Hematopoietic multipotent progenitor cell treated with erythropoietin and hydrocortisone succinate and interleukin-3 and kit ligand, for 4 days (in vitro differentiated cells): ENCODE measurements around the gene PTPRD.

Experiments
- DNase-seq: peaks from one replicate; pipeline ENCODE4 v3.0.0-alpha.2; 2015

Gene PTPRD

GRCh38 chr9:10260501-10260900 is 352.3 kb downstream of the PTPRD start:
- no peak for DNase-seq

- DNase-seq: no peak
Observed at GRCh38 chr9:10259668-10260067, 353.1 kb downstream of the PTPRD start.

DNA sequence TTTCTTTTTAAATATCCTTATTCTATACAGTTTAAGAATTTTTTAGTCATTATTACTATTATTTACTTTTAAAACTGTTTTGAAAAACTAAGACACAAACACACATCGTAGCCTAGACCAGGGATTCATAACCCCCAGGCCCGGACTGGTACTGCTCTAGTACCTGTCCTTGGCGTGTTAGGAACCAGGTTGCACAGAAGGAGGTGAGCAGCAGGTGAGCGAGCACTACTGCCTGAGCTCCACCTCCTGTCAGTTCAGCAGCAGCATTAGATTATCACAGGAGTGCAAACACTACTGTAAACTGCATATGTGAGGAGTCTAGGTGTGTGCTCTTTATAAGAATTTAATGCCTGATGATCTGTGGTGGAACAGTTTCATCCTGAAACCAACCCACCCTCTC is 357.0 kb downstream of the PTPRD start:
- no peak for DNase-seq

DNA sequence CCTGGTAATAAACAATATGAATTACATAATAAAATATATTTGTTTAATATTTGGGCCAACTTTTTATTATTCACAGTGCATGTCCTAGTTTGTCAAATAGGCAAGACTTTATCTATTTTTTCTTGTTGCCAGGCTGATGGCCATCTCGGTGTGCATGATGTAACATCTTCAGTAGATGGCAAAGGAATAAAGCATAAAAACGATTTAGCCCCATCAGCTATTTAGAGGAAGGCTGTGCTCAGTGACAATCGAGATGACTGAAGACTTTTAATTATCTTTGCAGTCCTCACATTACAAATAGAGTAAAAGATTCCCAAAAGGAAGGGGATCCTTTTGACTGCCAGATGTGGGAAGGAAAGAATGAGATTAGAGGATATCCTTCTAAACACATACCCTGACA is 358.5 kb downstream of the PTPRD start:
- DNase-seq: no peak

GRCh38 chr9:10253341-10253740 is 359.5 kb downstream of the PTPRD start:
- DNase-seq: no peak

- peak; percentile 86 for DNase-seq
Observed at GRCh38 chr9:10252174-10252573, 360.6 kb downstream of the PTPRD start.

DNA sequence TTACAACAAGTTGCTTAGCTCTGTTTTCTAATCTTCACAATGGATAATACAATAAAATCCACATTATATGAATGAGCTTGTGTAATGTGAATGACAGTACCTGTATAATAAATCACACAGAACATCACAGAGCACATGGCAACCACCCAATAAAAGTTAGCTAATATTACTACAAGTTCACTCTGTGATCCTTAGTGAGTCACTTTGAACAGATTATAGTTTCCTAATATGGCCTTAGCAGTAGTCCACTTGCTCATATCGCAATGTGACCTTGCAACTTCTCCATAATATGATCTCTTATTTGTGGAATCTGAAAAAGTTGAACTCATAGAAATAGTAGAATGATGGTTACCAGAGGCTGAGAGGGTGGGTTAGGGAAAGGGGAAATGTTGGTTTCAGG is 361.3 kb downstream of the PTPRD start:
- DNase-seq: peak; percentile 15

DNA sequence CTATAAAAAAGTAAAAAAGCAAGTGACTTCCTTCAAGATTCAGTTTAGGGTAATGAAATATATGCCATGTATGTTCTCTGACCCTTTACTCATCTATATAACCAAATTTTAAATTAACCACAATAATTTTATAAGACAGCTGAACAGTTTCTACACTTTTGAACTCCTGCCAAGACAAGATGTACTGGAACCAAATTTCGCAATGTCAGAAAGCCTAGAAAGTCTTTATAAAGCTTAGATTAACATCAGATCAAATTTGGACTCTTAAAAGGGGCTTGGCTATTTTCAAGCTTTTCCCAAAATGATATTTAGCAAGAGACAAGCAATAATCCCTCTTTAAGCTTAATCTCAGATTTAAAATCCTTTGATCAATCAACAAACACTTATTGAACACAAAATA is 362.6 kb downstream of the PTPRD start:
- peak; percentile 59 for DNase-seq

DNA sequence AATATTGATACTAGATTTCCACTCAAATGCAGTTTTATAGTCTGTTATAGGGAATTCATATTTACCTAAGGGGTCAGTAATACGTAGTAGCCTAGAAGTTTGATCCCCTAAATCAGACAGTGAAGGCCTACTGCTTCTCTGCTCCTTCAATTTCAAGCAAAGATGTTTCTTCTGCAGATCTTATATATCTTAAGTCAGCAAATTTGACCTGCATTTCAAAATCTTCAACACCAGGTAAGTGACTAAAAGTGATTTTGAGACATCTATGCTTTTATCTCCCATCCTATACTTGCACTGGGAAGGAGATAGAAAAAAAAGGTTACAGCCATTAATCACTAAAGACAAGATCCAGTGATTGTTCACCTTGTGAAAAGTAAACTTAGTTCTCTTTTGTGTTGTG is 363.9 kb downstream of the PTPRD start:
- no peak for DNase-seq

- DNase-seq: no peak
Observed at GRCh38 chr9:10242255-10242654, 370.5 kb downstream of the PTPRD start.

GRCh38 chr9:10238087-10238486 is 374.7 kb downstream of the PTPRD start:
- DNase-seq: no peak

DNA sequence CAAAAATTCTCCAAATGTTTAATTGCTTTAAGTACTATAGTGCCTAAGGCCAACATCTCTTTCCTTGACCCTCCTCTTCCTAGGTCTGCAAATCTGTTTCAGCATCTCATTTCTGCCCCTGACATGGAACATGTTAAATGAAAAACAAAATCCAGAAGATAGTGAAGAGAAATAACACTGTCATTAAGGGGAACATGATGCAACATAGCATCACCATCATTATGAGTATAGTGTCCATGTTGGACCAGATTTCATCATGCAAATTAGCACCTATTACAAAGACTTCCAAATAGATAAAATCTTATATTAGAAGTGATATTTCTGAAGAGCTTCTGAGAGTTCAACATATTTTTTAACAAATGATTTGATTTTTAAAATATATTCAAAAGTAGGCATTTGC is 375.2 kb downstream of the PTPRD start:
- no peak for DNase-seq

DNA sequence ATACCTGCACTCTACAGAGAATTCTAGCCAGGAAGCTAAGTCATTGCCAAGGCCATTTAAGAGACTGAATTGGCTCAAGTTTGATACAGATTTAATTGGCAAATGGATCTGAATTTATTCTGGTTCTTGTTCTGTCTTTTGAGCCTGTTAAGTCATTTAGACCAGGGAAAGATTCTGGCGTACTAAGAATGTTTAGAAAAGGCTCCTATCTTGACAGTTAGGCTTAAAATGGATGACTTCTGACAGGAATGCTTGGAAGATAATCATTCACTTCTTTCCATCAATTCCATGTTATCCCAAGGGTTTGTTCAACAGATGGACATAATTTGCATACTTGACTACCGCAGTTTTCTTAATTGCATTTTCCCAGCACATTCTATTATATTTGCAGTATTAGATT is 376.6 kb downstream of the PTPRD start:
- no peak for DNase-seq

DNA sequence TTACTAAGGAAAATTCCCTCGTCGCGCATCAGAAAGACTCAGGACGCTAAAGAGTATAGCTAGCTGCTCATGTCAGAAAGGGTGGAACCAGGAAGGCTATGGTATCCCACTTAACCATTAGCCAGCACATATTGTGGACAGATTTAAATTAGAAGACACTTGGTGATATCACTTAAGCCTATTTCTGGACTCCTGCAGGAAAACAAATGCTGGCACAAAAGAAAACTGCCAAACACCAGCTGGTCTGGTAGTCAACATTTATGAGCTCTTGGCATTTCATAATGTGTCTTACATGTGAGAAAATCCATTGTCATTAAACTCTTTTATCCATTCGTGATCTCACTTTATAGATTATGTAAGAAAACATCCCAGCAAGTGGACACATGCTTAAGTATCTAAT is 377.4 kb downstream of the PTPRD start:
- no peak for DNase-seq

GRCh38 chr9:10232352-10232930 is 380.4 kb downstream of the PTPRD start:
- DNase-seq: peak; percentile 42

GRCh38 chr9:10230512-10230911 is 382.3 kb downstream of the PTPRD start:
- no peak for DNase-seq

GRCh38 chr9:10228082-10228481 is 384.7 kb downstream of the PTPRD start:
- DNase-seq: no peak

DNA sequence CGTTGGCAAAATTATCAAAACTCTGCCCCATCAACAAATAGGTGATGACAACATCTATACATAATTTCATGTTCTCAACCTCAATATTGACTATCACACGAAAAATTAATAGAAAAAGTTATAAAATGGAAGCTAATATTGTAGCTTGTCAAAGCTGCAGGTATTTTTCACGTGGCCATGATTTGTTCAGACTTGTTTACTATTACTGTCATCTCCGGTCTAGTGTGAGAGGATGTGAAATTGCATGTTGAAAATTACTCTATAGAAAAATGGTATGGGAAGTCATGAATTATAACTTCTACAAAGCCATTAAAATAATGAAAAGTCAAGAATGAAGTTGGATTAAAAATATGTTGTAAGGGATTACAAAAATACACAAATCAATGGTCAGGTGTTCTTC is 385.8 kb downstream of the PTPRD start:
- no peak for DNase-seq

GRCh38 chr9:10212702-10213101 is 400.1 kb downstream of the PTPRD start:
- no peak for DNase-seq

GRCh38 chr9:10208691-10209069 is 404.1 kb downstream of the PTPRD start:
- DNase-seq: no peak

DNA sequence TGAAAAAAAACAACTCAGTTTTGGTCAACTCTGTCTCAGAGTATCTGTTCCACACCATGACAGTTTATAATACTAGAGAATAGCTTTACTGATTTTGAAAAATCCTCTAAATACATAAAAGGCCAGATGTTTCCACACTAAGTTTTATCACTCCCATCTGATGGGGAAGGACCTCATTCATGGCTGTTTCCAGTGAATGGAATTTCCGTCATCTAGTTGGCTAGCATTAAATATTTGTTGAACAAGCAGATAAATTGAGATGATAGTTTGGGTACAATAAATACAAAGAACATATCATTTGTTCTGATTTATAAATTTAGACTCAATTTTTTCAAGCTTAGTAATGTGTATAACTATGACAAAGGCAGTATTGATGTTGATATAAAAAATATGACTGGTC is 408.5 kb downstream of the PTPRD start:
- no peak for DNase-seq

DNA sequence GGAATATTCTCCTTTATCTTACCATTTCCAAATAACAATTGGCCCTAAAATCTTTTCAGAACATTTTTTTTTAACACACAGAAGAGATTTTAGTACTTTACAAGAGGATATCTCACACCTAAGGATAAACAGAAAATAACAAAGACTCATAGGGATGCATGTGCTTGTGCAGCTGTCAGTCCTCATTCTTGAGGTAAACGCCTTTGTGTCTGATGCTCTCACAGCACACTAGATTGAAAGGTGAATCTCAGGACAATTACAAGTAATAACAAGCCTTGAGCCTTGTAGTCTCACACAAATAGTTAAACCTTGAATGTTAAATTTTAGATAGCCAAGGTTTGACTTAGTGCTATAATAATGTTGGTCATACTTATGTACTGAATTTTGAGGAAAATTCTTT is 439.2 kb downstream of the PTPRD start:
- DNase-seq: no peak

GRCh38 chr9:10172476-10172875 is 440.3 kb downstream of the PTPRD start:
- no peak for DNase-seq

DNA sequence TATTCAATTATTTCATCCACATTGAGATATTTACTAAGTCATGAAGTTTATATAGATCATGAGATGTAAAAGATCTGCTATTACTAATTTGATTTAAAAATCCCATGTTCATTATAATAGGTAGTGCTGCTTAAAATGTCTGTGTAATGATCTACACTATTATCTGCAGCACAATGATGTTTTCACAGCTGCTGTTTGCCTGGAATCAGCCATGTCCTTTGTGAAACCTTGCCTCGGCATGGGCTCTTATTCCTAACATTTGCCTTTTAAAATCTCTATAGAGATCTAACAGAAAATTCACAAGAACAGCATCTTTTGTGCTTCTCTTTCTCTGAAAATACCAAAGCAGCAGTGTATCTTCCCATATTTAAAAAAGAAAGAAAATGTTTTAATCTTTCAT is 444.6 kb downstream of the PTPRD start:
- DNase-seq: no peak

DNA sequence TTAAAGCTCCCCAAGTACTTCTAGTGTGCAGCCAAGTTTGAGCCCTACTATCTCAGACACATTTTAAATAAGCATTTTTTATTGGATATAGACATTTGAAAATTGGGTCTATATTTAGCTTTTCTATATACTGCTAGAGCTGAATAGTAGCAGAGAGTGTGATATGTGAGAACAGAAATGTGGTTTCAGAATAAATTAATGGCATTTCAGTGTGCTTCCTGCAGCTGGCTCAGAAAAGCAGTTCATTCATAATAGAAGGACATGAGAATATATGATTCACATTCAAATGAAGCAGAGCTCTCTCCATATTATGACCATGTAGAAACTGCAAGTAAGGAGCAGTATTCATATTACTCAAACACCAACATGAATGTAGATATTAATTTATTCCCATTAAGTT is 464.0 kb downstream of the PTPRD start:
- no peak for DNase-seq
